EH (cell line): ENCODE results near the gene PLK3.
"Not testable (repeated sequence)": the region's sequence is repeated elsewhere in the genome, so short reads cannot be mapped to it uniquely, and the experiment has no call there.

ENCODE experiments used
- DNase-seq: peaks from one replicate; pipeline ENCODE4 v3.0.0-alpha.2; 2015; ENCODE audit warnings: low read depth

Gene PLK3

DNA sequence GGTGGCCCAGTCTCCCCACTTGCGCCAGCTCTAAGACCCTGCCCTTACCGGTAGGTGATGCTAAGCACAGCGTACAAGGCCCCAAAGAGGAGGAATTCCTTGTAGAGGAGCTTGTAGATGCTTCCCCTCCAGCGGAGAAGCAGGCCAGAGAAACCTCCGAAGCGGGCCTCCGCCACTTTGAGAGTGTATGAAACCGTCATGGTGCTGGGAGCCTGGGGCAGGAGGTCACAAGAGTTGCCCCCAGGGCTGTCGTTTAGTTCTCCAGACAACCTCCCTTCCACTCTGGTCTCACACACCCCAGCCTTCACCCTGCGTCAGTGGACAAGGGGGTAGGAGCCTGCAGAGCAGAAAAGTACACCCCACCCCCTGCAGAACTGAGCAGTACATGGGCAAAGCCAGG is 12.7 kb upstream of the PLK3 start:
- DNase-seq, result no peak

DNA sequence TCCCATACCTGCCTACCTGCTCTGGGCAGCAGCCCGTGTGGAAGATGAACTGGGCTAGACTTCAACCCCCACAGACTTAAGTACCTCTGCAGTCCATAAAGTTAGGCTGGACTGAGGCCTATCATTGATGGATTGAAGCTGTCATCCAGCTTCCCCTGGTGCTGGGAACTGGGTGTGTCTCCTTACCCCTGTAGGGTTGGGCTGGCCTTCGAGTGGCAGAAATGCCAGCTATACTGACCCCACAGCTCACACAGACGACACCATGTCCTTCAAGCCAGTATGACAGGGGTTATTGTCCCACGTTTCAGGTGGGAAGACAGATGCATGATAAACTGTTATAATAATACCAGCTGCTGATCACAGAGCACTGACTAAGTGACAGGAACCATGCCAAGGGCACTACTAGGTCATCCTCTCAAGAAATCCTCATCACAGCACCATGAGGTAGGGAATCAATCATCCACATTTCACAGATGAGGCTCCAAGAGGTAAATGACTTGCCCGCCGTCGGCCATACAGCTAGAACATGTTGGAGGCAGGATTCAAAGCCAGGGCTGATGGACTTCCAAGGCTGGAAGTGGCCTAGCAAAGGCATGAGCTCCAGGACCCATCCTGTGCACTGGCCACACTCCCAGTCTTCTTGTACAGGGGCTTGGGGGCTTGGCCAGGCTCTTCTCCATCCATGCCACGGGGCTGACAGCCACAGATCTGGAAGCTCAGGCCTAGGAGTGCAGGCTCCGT is 11.9 kb upstream of the PLK3 start, which contains the start of gene BEST4:
Gene BEST4 (minus strand): TSS at position 51 of the 741 bp plus-strand sequence. CDS start 465 bp downstream, outside the sequence.
- DNase-seq, result no peak

DNA sequence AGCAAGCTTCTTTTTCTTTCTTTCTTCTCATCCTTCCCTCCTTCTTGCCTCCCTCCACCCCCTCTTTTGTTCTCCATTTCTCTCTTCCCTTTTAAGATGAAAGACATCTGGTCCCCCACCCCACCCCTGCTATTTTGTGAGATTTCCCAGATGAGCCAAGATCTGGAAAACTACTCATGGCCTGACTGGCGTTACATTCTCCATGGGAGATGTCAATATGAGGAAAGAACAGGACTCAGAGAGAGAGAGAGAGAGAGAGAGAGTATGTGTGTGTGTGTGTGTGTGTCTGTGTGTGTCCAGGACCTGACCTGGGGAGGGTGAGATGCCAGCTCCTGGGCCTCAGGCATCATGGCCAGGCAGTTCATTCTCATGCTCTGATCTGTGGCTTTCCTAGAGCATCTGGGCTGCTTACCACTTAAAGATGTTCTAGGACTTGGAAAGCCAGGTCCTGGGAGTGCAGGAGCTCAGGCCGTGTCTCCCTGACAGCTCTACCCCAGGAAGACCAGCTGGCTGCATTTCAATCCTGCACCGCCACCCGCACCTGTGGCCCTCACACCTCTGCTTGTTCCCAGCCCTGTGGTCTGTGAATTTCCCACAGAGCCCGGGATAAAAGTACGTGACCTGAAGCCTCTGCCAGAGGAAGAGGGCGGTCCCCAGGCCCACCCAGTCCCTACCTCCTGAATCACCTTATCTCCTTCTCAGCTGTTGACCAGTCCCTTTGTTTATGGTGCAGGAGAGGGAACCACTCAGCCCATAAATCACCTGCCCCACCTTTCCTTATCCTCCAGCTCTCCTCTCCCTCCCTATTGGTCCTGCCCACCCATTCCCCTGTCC is 9.0 kb upstream of the PLK3 start:
- no peak for DNase-seq

DNA sequence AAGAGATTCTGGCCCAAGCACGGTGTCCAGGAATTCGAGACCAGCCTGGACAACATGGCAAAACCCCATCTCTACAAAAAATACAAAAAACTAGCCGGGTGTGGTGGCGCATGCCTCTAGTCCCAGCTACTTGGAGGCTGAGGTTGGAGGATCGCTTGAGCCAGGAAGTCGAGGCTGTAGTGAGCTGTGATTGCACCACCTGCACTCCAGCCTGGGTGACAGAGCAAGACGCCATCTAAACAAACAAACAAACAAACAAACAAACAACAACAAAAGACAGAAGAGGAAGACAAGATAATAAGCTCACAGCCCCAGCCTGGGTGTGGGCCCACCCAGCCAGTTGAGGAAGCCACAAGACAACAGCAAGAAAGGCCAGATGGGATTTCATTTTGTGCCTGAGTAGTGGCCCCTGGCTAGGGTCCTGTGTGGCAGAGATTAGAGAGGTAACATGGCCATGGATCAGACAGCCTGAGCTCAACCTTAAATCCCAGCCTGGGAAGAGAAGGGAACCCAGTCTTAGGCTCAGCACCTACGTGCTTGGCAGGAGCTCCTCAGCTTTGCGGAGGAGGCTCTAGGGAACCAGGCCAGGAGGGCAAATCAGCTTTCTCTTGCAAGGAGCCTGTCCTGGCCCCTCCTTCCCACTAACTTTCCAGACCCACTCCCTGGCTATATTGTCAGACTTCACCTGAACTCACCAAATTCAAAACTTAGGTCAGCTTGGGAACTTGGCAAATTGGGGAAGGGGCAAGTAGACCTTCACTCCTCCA is 7.3 kb upstream of the PLK3 start:
- no peak for DNase-seq

DNA sequence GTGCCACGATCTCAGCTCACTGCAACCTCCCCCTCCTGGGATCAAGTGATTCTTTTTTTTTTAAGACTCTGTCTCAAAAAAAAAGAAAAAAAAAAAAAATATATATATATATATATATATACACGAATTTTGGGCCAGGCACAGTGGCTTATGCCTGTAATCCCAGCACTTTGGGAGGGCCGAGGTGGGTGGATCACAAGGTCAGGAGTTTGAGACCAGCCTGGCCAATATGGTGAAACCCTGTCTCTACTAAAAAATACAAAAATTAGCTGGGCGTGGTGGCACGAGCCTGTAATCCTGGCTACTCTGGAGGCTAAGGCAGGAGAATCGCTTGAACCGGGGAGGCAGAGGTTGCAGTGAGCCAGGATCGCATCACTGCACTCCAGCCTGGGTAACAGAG is 2.3 kb upstream of the PLK3 start:
- DNase-seq, result not testable (repeated sequence)

DNA sequence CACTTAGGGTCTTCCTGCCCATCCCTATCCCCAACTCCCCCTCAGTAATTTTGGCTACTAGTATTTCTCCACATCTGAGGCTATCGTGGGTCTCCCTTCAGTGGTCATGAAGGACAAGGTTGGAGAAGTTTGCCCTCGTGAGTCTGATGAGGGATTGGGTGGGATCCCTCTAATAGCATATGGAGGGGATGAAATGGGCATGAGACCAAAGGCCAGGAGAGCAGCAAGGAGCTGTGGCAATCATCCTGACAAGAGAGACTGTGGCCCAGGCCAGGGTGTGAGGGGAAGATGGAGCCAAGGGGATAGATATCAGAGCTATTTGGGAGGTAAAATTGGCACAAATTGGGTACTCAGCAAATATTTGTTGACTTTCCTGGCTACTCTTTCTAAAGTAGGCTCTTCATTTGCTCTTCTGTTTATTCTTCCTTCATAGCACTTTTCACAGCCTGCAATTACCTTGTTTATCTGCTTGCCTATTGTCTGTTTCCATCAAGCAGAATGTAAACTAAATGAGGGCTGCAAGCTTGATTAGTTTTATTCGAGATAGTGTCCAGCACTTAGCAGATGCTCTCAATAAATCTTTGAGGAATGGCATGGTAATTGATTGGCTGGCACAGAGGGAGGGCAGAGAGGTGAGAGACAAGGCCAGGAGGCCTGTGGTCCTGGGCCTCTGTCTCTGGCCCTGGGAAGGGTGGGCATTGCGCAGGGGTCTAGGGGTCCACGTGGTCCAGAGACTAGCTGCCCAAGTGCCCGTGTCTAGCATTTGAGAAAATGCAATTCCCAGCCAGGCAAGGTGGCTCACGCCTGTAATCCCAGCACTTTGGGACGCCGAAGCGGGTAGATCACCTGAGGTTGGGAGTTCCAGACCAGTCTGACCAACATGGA is 1.5 kb upstream of the PLK3 start:
- DNase-seq, result no peak

DNA sequence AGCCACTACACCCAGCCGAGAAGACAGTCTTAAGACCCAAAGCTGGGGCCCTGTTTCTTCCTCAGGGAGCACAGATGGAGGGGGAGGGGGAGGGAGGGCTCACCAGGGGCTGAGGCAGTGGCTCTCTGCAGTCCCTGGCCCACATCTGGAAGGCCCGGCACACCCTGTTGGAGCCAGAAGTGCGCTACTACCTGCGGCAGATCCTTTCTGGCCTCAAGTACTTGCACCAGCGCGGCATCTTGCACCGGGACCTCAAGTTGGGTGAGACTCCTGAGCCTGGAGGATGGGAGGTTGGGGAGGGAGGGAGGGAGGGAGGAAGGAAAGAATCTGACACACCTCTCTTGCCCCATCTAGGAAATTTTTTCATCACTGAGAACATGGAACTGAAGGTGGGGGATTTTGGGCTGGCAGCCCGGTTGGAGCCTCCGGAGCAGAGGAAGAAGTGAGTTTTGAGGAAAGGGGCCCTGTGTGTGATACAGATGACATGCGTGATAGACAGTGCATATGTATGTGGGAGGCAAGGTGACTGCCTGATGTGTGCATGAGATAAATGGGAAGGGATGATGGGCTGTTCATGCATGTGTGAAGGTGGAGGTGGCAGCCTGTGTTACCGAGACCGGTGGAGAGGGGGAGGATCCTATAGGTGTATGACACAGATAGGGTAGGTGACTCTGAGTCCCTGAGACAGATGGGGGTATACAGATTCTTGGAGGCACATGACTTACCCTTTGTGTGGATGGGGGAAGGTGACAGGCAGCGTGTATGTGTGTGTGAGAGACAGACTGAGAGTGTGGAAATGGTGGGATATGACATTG is 1.5 kb downstream of the PLK3 start:
- DNase-seq, result peak; percentile 30

DNA sequence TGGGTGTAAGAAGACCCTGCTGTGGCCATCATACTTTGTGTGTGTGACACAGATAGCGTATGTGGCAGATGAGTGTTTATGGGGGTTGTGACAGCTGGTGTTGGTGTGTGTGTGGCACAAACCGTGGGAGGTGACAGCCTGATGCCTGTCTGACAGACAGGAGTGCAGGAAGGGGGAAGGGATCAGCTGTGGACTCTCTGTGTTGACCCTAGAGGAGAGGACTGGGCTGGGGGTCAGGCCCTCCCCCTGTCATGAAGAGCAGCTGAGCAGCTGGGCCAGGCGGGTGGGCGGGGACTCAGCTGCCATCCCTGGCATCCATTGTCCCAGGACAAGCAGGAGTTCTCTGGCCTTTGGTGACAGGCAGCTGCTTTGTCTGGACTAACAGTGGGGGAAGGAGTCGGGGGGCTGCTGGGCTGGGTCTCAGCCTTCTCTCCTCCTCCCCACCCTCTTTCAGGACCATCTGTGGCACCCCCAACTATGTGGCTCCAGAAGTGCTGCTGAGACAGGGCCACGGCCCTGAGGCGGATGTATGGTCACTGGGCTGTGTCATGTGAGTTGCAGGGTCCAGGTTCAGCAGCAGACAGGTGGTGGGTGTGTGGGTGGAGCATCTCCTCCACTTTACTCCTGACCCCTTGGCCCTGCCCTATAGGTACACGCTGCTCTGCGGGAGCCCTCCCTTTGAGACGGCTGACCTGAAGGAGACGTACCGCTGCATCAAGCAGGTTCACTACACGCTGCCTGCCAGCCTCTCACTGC is 2.3 kb downstream of the PLK3 start:
- no peak for DNase-seq

DNA sequence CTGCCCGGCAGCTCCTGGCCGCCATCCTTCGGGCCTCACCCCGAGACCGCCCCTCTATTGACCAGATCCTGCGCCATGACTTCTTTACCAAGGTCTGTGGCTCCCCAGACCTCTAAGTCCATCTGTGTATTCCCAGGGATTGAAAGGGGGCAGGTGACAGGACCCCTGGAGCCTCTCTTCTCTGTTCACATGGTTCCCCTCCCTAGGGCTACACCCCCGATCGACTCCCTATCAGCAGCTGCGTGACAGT is 2.8 kb downstream of the PLK3 start:
- DNase-seq, result no peak

DNA sequence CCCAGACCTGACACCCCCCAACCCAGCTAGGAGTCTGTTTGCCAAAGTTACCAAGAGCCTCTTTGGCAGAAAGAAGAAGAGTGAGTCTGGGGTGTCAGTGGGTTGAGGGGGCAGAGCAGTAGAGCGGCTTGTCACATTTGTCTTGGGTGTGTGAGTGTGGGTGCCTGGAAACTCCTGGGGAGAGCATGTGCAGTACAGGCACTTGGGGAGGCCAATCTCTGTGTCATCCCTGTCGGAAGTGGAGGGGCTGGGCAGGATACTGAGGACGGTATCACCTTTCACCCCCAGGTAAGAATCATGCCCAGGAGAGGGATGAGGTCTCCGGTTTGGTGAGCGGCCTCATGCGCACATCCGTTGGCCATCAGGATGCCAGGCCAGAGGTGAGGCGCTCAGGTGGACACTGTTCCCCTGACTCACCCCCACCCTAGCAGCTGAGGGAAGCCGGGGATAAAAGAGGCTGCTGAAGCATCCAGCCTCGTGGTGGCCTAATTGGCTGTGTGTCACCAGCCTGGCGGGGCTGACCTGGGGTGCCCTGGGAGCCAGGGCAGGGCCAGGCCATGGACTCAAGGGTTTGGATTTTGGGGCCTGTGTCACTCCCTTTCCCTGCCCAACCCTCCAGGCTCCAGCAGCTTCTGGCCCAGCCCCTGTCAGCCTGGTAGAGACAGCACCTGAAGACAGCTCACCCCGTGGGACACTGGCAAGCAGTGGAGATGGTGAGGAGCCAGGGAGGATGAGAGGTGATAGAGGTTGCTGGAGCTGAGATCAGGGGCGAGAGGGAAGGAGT is 3.3 kb downstream of the PLK3 start:
- no peak for DNase-seq

DNA sequence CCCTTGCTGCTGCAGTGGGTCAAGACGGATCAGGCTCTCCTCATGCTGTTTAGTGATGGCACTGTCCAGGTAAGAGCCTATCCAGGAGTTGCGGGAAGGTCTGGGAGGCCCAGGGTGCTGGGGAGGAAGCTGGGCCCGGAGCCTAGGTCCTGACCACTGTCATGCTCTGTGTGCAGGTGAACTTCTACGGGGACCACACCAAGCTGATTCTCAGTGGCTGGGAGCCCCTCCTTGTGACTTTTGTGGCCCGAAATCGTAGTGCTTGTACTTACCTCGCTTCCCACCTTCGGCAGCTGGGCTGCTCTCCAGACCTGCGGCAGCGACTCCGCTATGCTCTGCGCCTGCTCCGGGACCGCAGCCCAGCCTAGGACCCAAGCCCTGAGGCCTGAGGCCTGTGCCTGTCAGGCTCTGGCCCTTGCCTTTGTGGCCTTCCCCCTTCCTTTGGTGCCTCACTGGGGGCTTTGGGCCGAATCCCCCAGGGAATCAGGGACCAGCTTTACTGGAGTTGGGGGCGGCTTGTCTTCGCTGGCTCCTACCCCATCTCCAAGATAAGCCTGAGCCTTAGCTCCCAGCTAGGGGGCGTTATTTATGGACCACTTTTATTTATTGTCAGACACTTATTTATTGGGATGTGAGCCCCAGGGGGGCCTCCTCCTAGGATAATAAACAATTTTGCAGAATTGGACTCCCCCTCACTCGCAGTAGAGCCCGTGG is 5.3 kb downstream of the PLK3 start:
- DNase-seq, result no peak

DNA sequence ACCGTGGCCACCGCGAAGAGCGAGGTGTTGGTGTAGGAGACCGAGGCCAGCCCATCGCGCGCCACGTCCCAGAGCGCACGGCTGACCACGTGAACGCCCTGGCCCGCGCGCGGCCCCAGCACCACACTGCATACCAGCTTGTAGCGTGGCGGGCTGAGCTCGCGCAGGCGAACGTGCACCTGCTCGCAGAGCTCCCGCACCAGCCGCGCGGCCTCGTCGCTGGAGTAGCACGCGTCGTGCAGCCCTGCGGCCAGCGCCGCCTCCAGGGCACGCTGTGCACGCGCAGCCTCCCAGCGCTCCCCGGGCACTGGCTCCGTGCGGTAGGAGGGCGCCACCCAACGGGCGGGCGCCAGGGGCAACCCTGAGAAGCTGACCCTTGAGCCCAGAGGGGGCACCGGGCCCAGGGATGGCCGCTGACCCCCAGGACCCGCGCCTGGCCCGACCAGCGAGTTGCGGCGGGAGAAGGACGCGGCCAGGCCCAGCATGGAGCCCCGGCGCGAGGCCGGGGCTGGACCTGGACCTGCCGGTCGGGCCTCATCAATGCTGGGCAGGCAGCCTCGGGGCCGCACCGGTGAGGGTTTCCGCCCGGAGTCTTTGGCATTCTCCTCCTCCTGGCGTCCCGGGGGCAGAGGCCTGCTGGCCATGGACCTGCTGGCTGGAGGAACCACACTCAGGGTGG is 6.0 kb downstream of the PLK3 start:
- DNase-seq, result no peak

DNA sequence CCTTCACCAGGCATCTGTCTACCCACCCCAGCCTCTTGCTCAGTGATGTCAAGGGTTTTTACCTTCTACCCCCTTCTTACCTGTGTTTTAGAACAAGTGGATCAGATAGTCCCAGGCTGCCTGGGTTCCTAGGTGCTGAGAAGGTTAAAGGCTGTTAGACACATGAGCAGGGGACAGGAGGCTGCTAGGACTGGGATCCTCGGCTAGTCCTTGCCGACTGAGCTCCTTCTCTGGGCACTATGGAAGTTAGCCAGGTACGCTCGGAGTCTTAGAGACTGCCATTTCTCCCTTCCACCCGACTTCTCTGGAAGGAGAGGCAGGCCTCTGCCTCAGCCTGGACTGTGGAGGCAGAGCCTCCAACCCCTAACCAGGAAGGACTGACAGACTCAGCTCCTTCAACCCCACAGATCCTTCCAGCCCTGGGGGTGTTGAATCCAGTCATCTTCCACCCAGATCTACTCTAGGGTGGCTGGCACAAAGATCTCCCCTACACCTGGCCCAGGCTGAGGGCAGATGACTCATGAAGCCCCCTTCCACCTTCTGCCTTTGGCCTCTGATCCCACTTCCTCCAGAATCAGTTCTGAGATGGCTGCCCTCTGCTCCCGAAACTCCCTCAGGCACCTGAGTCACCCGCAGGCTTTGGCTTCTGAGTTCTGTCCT is 6.7 kb downstream of the PLK3 start, which contains the start of gene DYNLT4:
Gene DYNLT4 (minus strand): TSS at position 648 of the 660 bp plus-strand sequence. CDS start 683 bp downstream, outside the sequence.
- DNase-seq, result no peak

DNA sequence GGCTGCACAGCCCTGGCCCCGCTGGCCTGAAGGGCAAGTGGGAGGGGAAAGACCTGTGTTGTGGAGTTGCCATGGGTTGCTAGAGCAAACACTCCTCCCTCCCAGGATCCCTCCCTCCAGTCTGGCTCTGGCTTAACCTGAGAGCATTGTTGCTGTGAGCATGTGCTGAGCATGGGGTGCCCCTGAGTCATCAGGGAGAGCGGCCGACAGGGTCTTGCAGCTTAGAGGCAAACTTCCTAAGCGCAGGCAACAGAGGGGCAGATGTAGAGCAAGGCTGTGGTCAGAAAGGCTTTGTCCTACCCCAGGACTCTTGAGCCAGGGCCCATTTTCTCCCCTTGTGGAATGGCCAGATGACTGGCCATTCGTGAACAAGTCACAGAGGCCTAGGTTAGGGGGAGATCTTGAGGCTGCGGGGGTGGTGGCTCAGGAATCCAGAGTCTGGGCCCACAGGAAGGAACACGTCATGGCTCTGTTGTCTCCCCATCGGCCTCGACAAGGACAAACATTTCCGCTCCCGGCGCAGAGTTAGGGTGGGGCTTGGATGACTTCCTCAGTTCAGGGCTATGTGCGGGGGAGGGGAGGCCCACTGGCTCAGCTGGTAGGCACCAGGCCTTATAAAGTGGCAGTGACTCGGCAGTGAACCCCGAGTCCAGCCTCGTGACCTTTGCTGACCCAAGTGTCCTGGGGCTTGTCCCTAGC is 7.3 kb downstream of the PLK3 start:
- DNase-seq, result peak; percentile 100

DNA sequence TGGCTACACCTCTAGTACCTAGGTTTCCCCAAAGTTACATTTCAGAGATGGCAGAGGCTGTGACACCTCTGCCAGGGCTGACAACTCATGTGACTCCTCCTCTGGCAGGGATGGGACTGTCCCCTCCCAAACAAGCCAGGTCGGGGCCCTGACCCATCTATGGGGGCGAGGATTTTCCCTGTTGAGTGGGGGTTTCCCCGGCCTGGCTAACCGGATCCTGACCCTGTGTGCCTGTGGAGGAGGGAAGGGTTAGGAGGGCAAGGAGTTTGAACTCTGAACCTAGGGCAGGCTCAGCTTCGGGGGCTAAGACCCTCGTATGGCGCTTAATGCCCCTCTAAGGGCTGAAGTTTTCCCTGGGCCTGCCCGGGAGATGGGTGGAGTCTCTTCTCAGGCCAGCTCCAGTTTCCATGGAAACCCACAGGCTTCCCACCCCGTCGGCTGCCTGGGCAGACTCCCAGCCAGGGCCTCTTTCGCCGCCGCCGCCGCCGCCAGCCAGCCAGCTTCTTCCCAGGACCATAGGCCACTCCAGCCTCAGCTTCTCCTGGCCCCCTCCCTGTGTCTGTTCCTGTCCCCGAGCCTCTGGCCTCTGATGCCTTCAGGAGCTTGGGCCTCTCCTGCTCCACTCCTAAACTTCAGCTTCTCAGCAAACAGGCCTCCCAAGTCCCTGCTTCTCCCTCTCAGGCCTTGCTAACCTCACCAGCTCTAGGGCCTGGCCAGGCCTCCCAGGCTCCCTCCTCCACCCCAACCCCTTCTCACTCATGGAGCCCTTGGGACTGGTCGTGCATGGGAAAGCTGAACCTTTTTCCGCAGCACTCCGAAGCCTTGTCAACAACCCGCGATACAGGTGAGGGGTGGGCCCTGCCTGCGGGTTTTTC is 8.1 kb downstream of the PLK3 start, which contains the start of gene BTBD19:
Gene BTBD19 (plus strand): TSS at position 461 of the 875 bp plus-strand sequence. CDS start 298 bp downstream, at position 759.
- peak; percentile 96 for DNase-seq
